Naive thymus-derived CD4-positive, alpha-beta T cell (primary cell): ENCODE data around the gene KIF1B. TPM values are rescaled to one million over a fixed set of nuclear protein-coding genes. Genes with fewer than 3 reads are reported as not detected.

Source experiments
- ATAC-seq: fragments of 150-1000 bp; cut with Tn5 transposase; 2 replicates; pipeline ENCODE4 v1.10.0; 2021; ENCODE audit warnings: mild to moderate bottlenecking, moderate library complexity
- CTCF ChIA-PET: fragments of 350-600 bp; sonication (Branson Sonifier 250); formaldehyde crosslinking; loops from one replicate; lab custom pipeline; 2021; ENCODE audit warnings: antibody characterized with exemption; lab: Charles Lee
- POLR2A ChIA-PET: fragments of 350-600 bp; sonication (Branson Sonifier 250); formaldehyde crosslinking; loops from one replicate; lab custom pipeline; 2021; ENCODE audit warnings: antibody characterized with exemption, inconsistent platforms; lab: Charles Lee
- DNase-seq, 9 donors: peaks; one replicate each; pipeline versions ENCODE4 v3.0.0 to v3.0.0-alpha.2; 2020 to 2022; ENCODE audit warnings: mixed read lengths in 1 of 9
- H3K27ac ChIP-seq: one replicate; pipeline ENCODE4 v1.7.0; 2013; ENCODE audit warnings: mild to moderate bottlenecking, low read depth, low read length, moderate library complexity
- H3K27me3 ChIP-seq, 2 donors: one replicate each; pipeline ENCODE4 v1.7.0; 2013; ENCODE audit warnings: low read length in 2 of 2, mild to moderate bottlenecking in 2 of 2, moderate library complexity in 2 of 2; ENCODE audit not compliant: control insufficient read depth in 2 of 2, insufficient read depth in 2 of 2
- H3K36me3 ChIP-seq, 3 experiments: 1 replicate in 2 of 3; 2 replicates in 1 of 3; pipeline ENCODE4 v1.7.0; 2013; ENCODE audit warnings: low read length in 3 of 3, mild to moderate bottlenecking in 3 of 3, moderate library complexity in 1 of 3; ENCODE audit not compliant: insufficient read depth in 3 of 3, control insufficient read depth in 2 of 3
- H3K4me1 ChIP-seq, 2 donors: one replicate each; pipeline ENCODE4 v1.7.0; 2013; ENCODE audit warnings: low read length in 2 of 2, mild to moderate bottlenecking in 2 of 2, moderate library complexity in 1 of 2; ENCODE audit not compliant: control insufficient read depth in 2 of 2, insufficient read depth in 2 of 2
- H3K4me3 ChIP-seq: 2 replicates; pipeline ENCODE4 v1.7.0; 2013; ENCODE audit warnings: mild to moderate bottlenecking, low read length
- H3K9me3 ChIP-seq, 3 experiments: 1 replicate in 2 of 3; 2 replicates in 1 of 3; pipeline ENCODE4 v1.7.0; 2013; ENCODE audit warnings: low read length in 3 of 3; ENCODE audit not compliant: control insufficient read depth in 2 of 3
- H3K27ac Mint-ChIP-seq, 9 donors: one replicate each; pipeline ENCODE4 v1.8.0; 2020 to 2022; ENCODE audit warnings: mixed read lengths in 9 of 9, mild to moderate bottlenecking in 8 of 9, moderate library complexity in 5 of 9, inconsistent platforms in 2 of 9
- H3K27me3 Mint-ChIP-seq, 5 donors: one replicate each; pipeline ENCODE4 v1.8.0; 2021 to 2022; ENCODE audit warnings: mixed read lengths in 5 of 5, mild to moderate bottlenecking in 1 of 5
- H3K36me3 Mint-ChIP-seq, 5 donors: one replicate each; pipeline ENCODE4 v1.8.0; 2020 to 2022; ENCODE audit warnings: mixed read lengths in 5 of 5, mild to moderate bottlenecking in 3 of 5, inconsistent platforms in 1 of 5
- H3K4me1 Mint-ChIP-seq, 7 donors: one replicate each; pipeline ENCODE4 v1.8.0; 2020 to 2022; ENCODE audit warnings: mixed read lengths in 7 of 7, mild to moderate bottlenecking in 3 of 7, inconsistent platforms in 1 of 7
- H3K4me3 Mint-ChIP-seq, 10 donors: one replicate each; pipeline ENCODE4 v1.8.0; 2020 to 2022; ENCODE audit warnings: mild to moderate bottlenecking in 10 of 10, mixed read lengths in 10 of 10, moderate library complexity in 6 of 10, inconsistent platforms in 2 of 10
- H3K9me3 Mint-ChIP-seq, 11 donors: one replicate each; pipeline ENCODE4 v1.8.0; 2020 to 2022; ENCODE audit warnings: mixed read lengths in 11 of 11, mild to moderate bottlenecking in 4 of 11, inconsistent platforms in 1 of 11, moderate library complexity in 1 of 11
- intact Hi-C, 2 donors: fragments of 100-400 bp; cut with micrococcal nuclease; formaldehyde crosslinking; loops; one replicate each; pipeline ENCODE4 v1.15.1; 2023
- polyA plus RNA-seq, 2 donors: library from polyadenylated mRNA; unstranded; fragments of 300-500 nt; fragmentation: Illumina TruSeq; gene quantifications; one replicate each; pipeline ENCODE4 v1.2.3, GENCODE V29; 2021
- total RNA-seq, 6 experiments: library from RNA in 5 of 6; stranded (reverse) in 5 of 6; gene quantifications; 1 replicate in 5 of 6; 2 replicates in 1 of 6; pipeline ENCODE4 v1.2.3 and lab custom pipeline; 2021 to 2026

The KIF1B gene
- total and polyA plus RNA-seq, 7 experiments from 2014 or later = 1.8 to 21.6 (median 11.5) TPM

GRCh38 chr1:10398278-10398733, 187.9 kb downstream of the KIF1B start:
- H3K36me3 Mint-ChIP-seq = peaks cover 0 to 4% (median 3%) of the 10 kb centered on the region in 5 donors
- peaks cover 0 to 7% (median 0%) of the 10 kb centered on the region in 11 donors for H3K9me3 Mint-ChIP-seq
- H3K36me3 ChIP-seq = peaks cover 0 to 10% (median 0%) of the 10 kb centered on the region in 3 experiments
- H3K9me3 ChIP-seq = no peaks in the 10 kb centered on the region
- no peak for DNase-seq
- peak overlapping the region; percentile 95 for H3K4me3 ChIP-seq
- CTCF ChIA-PET = no interaction called here
- peaks cover 4 to 7% of the 10 kb centered on the region in 2 donors for H3K4me1 ChIP-seq
- no peaks in the 10 kb centered on the region for H3K27me3 Mint-ChIP-seq
- intact Hi-C loops = loop anchor here (1.0 to 2.0 kb wide), 9 partner anchors 10 to 970 kb away; partner anchors contain the start of genes CENPS (in 1 of the 2), DFFA (in 1 of the 2), LZIC (in 1 of the 2) and NMNAT1 (in 1 of the 2)
- H3K27me3 ChIP-seq = no peaks in the 10 kb centered on the region
- peaks cover 10 to 29% (median 25%) of the 10 kb centered on the region in 7 donors for H3K4me1 Mint-ChIP-seq
- H3K27ac ChIP-seq = peak overlapping the region; percentile 86
- peak overlapping the region; percentile 87 to 97 (median 96) for H3K4me3 Mint-ChIP-seq
- peak; percentile 47 for ATAC-seq
- POLR2A ChIA-PET = interaction anchor here (0.6 to 1.6 kb wide), 6 partner anchors 11 to 712 kb away, joined by 3 to 5 read pairs (median 3); partner anchors contain the start of genes CENPS, KIF1B and PEX14
- peak overlapping the region; percentile 48 to 94 (median 80) for H3K27ac Mint-ChIP-seq

GRCh38 chr1:10398734-10399443, 188.5 kb downstream of the KIF1B start, which contains the start of gene PGD:
Gene PGD (plus strand): TSS chr1:10399064. CDS start chr1:10399118, 54 bp downstream.
- peak within 1 kb of the TSS; percentile 86 for H3K27ac ChIP-seq
- H3K4me3 ChIP-seq = peak within 1 kb of the TSS; percentile 95
- H3K27me3 ChIP-seq = no peaks in the 10 kb centered on the region
- H3K9me3 ChIP-seq = no peaks in the 10 kb centered on the region
- CTCF ChIA-PET = no interaction called here
- ATAC-seq (peak; percentile 99), DNase-seq (peak; percentile 87 to 98 (median 94))
- H3K36me3 ChIP-seq = peaks cover 0 to 15% (median 0%) of the 10 kb centered on the region in 3 experiments
- Mint-ChIP-seq H3K36me3 (peaks cover 4 to 8% (median 8%) of the 10 kb centered on the region in 5 donors), H3K27ac (peak within 1 kb of the TSS; percentile 63 to 94 (median 82)), H3K4me3 (peak within 1 kb of the TSS; percentile 87 to 97 (median 96)), H3K27me3 (no peaks in the 10 kb centered on the region), H3K4me1 (peaks cover 10 to 30% (median 25%) of the 10 kb centered on the region in 7 donors), H3K9me3 (peaks cover 0 to 5% (median 0%) of the 10 kb centered on the region in 11 donors)
- POLR2A ChIA-PET = interaction anchor here (0.6 to 1.6 kb wide), 7 partner anchors 11 to 712 kb away, joined by 3 to 5 read pairs (median 3); partner anchors contain the start of genes CENPS, KIF1B and PEX14
- H3K4me1 ChIP-seq = peaks cover 4 to 7% of the 10 kb centered on the region in 2 donors
- intact Hi-C loops = loop anchor here (1.0 to 2.0 kb wide), 13 partner anchors 11 to 970 kb away; partner anchors contain the start of genes CENPS (in 1 of the 2), CTNNBIP1 (in 1 of the 2), DFFA (in 1 of the 2) and KIF1B (in 1 of the 2)

- peak overlapping the region; percentile 86 for H3K27ac ChIP-seq
- DNase-seq = peak in 1 of 9 donors; percentile 38
These were observed 189.1 kb downstream of the KIF1B start for GRCh38 chr1:10399444-10399941.

GRCh38 chr1:10400013-10400412, 189.6 kb downstream of the KIF1B start:
- H3K27ac Mint-ChIP-seq = peak overlapping the region in 7 of 9 donors; percentile 39 to 88 (median 66)
- POLR2A ChIA-PET = no interaction called here

More at GRCh38 chr1:10399444-10399941, 189.1 kb downstream of the KIF1B start:
- ChIA-PET POLR2A (interaction anchor here (1.4 to 1.5 kb wide), 3 partner anchors 18 to 190 kb away, joined by 3 to 5 read pairs (median 3); partner anchors contain the start of genes KIF1B and PEX14), CTCF (no interaction called here)
- no peaks in the 10 kb centered on the region for H3K27me3 ChIP-seq
- no peaks in the 10 kb centered on the region for H3K9me3 Mint-ChIP-seq
- ATAC-seq = no peak
- peak overlapping the region; percentile 86 to 97 (median 92) for H3K4me3 Mint-ChIP-seq
- peak overlapping the region; percentile 95 for H3K4me3 ChIP-seq
- peaks cover 0 to 21% (median 0%) of the 10 kb centered on the region in 3 experiments for H3K36me3 ChIP-seq
- H3K27me3 Mint-ChIP-seq = no peaks in the 10 kb centered on the region
- no peaks in the 10 kb centered on the region for H3K9me3 ChIP-seq
- peaks cover 4 to 7% of the 10 kb centered on the region in 2 donors for H3K4me1 ChIP-seq
- peaks cover 6 to 12% (median 10%) of the 10 kb centered on the region in 5 donors for H3K36me3 Mint-ChIP-seq
- intact Hi-C loops = loop anchor here (1.0 to 2.0 kb wide), 6 partner anchors 15 to 971 kb away; partner anchors contain the start of genes CTNNBIP1 (in 1 of the 2), KIF1B (in 1 of the 2) and UBE4B (in 1 of the 2)
- peak overlapping the region; percentile 39 to 88 (median 66) for H3K27ac Mint-ChIP-seq
- peaks cover 10 to 30% (median 25%) of the 10 kb centered on the region in 7 donors for H3K4me1 Mint-ChIP-seq

GRCh38 chr1:10401281-10401680, 190.9 kb downstream of the KIF1B start:
- Histone ChIP-seq H3K27ac (no peak overlapping the region), H3K27me3 (no peaks in the 10 kb centered on the region), H3K9me3 (no peaks in the 10 kb centered on the region), H3K4me1 (peaks cover 4 to 7% of the 10 kb centered on the region in 2 donors), H3K36me3 (peaks cover 0 to 37% (median under 1%) of the 10 kb centered on the region in 3 experiments), H3K4me3 (no peak overlapping the region)
- intact Hi-C loops = no loop called here
- ChIA-PET CTCF (no interaction called here), POLR2A (no interaction called here)
- H3K36me3 Mint-ChIP-seq = peaks cover 6 to 17% (median 12%) of the 10 kb centered on the region in 5 donors
- no peak for DNase-seq
- peak overlapping the region in 1 of 10 donors; percentile 87 for H3K4me3 Mint-ChIP-seq
- H3K27me3 Mint-ChIP-seq = no peaks in the 10 kb centered on the region
- H3K9me3 Mint-ChIP-seq = no peaks in the 10 kb centered on the region
- no peak for ATAC-seq
- H3K4me1 Mint-ChIP-seq = peaks cover 10 to 30% (median 25%) of the 10 kb centered on the region in 7 donors
- H3K27ac Mint-ChIP-seq = peak overlapping the region in 1 of 9 donors; percentile 29

More at GRCh38 chr1:10400013-10400412, 189.6 kb downstream of the KIF1B start:
- no peaks in the 10 kb centered on the region for H3K27me3 Mint-ChIP-seq
- DNase-seq (no peak), ATAC-seq (no peak)
- H3K9me3 Mint-ChIP-seq = no peaks in the 10 kb centered on the region
- H3K4me3 Mint-ChIP-seq = peak overlapping the region; percentile 86 to 97 (median 92)
- intact Hi-C loops = no loop called here
- peaks cover 0 to 26% (median 0%) of the 10 kb centered on the region in 3 experiments for H3K36me3 ChIP-seq
- peak overlapping the region; percentile 95 for H3K4me3 ChIP-seq
- H3K4me1 Mint-ChIP-seq = peaks cover 10 to 30% (median 25%) of the 10 kb centered on the region in 7 donors
- H3K4me1 ChIP-seq = peaks cover 4 to 7% of the 10 kb centered on the region in 2 donors
- peaks cover 6 to 15% (median 12%) of the 10 kb centered on the region in 5 donors for H3K36me3 Mint-ChIP-seq
- peak overlapping the region; percentile 86 for H3K27ac ChIP-seq
- no peaks in the 10 kb centered on the region for H3K27me3 ChIP-seq
- CTCF ChIA-PET = interaction anchor here (1.0 kb wide), 1 partner anchor 190 kb away, joined by 3 read pairs; the partner anchor contains the start of gene KIF1B
- no peaks in the 10 kb centered on the region for H3K9me3 ChIP-seq
